K562 (cell line): ENCODE results near the gene CEP295NL. TPM values are rescaled to one million over a fixed set of nuclear protein-coding genes. Genes with fewer than 3 reads are reported as not detected.

Experiments used
- ATAC-seq: fragments of 200-7000 bp; cut with Tn5 transposase; 3 replicates; pipeline ENCODE4 v1.9.1; 2020; ENCODE audit warnings: moderate library complexity
- BruUV-seq: library from RNA; stranded (reverse); fragments of 400-500 nt; replicated peaks from 2 replicates; lab custom pipeline; 2021; lab: Mats Ljungman, UMichigan
- CTCF ChIA-PET: fragments of 300-600 bp; formaldehyde crosslinking; extraction: SDS; loops from one replicate; lab custom pipeline; 2021; ENCODE audit warnings: low intra/inter-chr PET ratio; lab: Yijun Ruan, JAX
- POLR2A ChIA-PET: fragments of 300-600, 350-650 bp; sonication (Branson Sonifier 250); formaldehyde crosslinking; extraction: SDS; loops from one replicate; lab custom pipeline; 2021; ENCODE audit warnings: antibody characterized with exemption, inconsistent platforms; lab: Yijun Ruan, JAX
- DNase-seq, 4 experiments: peaks; one replicate each; pipeline versions ENCODE4 v3.0.0 to v3.0.0-alpha.2; 2011 to 2018; ENCODE audit warnings: low spot score in 3 of 4, mixed read lengths in 3 of 4; ENCODE audit errors: extremely low read depth in 1 of 4
- FAIRE-seq: peaks from 2 replicates; lab custom pipeline; 2011; peaks lifted over from hg19 to GRCh38; lab: Jason Lieb, UNC
- H2AFZ ChIP-seq: 2 replicates; pipeline ENCODE4 v1.6.0; 2011; ENCODE audit warnings: low read depth, low read length, control low read depth, inconsistent platforms
- H3K27ac ChIP-seq: fragments of 200-600 bp; 3 replicates; pipeline ENCODE4 v1.8.0; 2011; ENCODE audit warnings: low read depth, mild to moderate bottlenecking, control low read depth, inconsistent platforms, low read length, moderate library complexity, mixed read lengths; ENCODE audit errors: extremely low read depth
- H3K27me3 ChIP-seq, 2 experiments: fragments of 300-600 bp in 1 of 2; 2 replicates in 1 of 2; 3 replicates in 1 of 2; pipeline versions ENCODE4 v1.6.0 to v1.8.0; 2011; ENCODE audit warnings: inconsistent platforms in 2 of 2, low read length in 2 of 2, mild to moderate bottlenecking in 1 of 2, mixed read lengths in 1 of 2, moderate library complexity in 1 of 2; ENCODE audit not compliant: control insufficient read depth in 2 of 2, insufficient read depth in 2 of 2
- H3K36me3 ChIP-seq: fragments of 300-600 bp; 3 replicates; pipeline ENCODE4 v1.8.0; 2011; ENCODE audit warnings: mild to moderate bottlenecking, low read length, inconsistent platforms; ENCODE audit not compliant: control insufficient read depth, insufficient read depth
- H3K4me1 ChIP-seq, 2 experiments: fragments of 200-600 bp in 1 of 2; replicated peaks in 1 of 2; 2 replicates in 1 of 2; 3 replicates in 1 of 2; pipeline versions ENCODE4 v1.5.1 to v1.8.0; 2011; ENCODE audit warnings: inconsistent platforms in 2 of 2, low read length in 2 of 2, mild to moderate bottlenecking in 1 of 2, mixed read lengths in 1 of 2, moderate library complexity in 1 of 2; ENCODE audit not compliant: control insufficient read depth in 2 of 2, insufficient read depth in 2 of 2
- H3K4me2 ChIP-seq: 2 replicates; pipeline ENCODE4 v1.6.1; 2011; ENCODE audit warnings: low read length, control low read depth, inconsistent platforms, mixed read lengths; ENCODE audit not compliant: insufficient read depth
- H3K4me3 ChIP-seq: fragments of 200-600 bp; sonication (generic), shearing (Covaris generic); 2 replicates; pipeline ENCODE4 v1.5.1; 2016; ENCODE audit warnings: control low read depth, inconsistent platforms
- H3K79me2 ChIP-seq: fragments of 200-600 bp; 3 replicates; pipeline ENCODE4 v1.8.0; 2011; ENCODE audit warnings: low read length, inconsistent platforms; ENCODE audit not compliant: control insufficient read depth, insufficient read depth
- H3K9ac ChIP-seq, 2 experiments: 2 replicates each; pipeline versions ENCODE4 v1.6.0 to v1.6.1; 2011; ENCODE audit warnings: low read depth in 2 of 2, low read length in 2 of 2, control low read depth in 1 of 2, inconsistent platforms in 1 of 2, mild to moderate bottlenecking in 1 of 2, mixed read lengths in 1 of 2; ENCODE audit not compliant: insufficient read depth in 1 of 2
- H3K9me1 ChIP-seq: one replicate; pipeline ENCODE4 v1.6.0; 2011; ENCODE audit warnings: inconsistent platforms, mild to moderate bottlenecking, low read length, moderate library complexity; ENCODE audit not compliant: control insufficient read depth, insufficient read depth
- H3K9me3 ChIP-seq: replicated peaks from 2 replicates; pipeline ENCODE4 v1.5.1; 2011; ENCODE audit warnings: low read depth, low read length, inconsistent platforms; ENCODE audit not compliant: control insufficient read depth, insufficient read depth
- H4K20me1 ChIP-seq: replicated peaks from 2 replicates; pipeline ENCODE4 v1.6.1; 2011; ENCODE audit warnings: low read length, inconsistent platforms, mixed read lengths; ENCODE audit not compliant: control insufficient read depth, insufficient read depth
- ATF7 ChIP-seq: fragments of 450-650 bp; IDR thresholded peaks from 2 replicates; pipeline ENCODE4 v1.7.1; 2014; ENCODE audit warnings: mild to moderate bottlenecking, moderate library complexity
- BCLAF1 ChIP-seq, 2 experiments: fragments of 450-650 bp in 1 of 2; IDR thresholded peaks; 2 replicates each; pipeline ENCODE4 v1.6.1; 2011 to 2017; ENCODE audit warnings: low read depth in 2 of 2, antibody characterized with exemption in 1 of 2, borderline replicate concordance in 1 of 2, low read length in 1 of 2, mild to moderate bottlenecking in 1 of 2, mixed read lengths in 1 of 2; ENCODE audit not compliant: control insufficient read depth in 1 of 2
- CLOCK ChIP-seq: fragments of 250-450 bp; sonication (Bioruptor Pico); IDR thresholded peaks from 2 replicates; pipeline ENCODE4 v1.4.0; 2020; ENCODE audit warnings: mild to moderate bottlenecking, moderate library complexity, borderline replicate concordance
- ELF2 ChIP-seq: fragments of 250-450 bp; sonication (Bioruptor Pico); IDR thresholded peaks from 2 replicates; pipeline ENCODE4 v1.5.0; 2021; ENCODE audit warnings: mild to moderate bottlenecking
- GATAD2A ChIP-seq: fragments of 450-650 bp; IDR thresholded peaks from 2 replicates; pipeline ENCODE4 v1.6.1; 2017
- PCBP1 ChIP-seq: fragments of 200-400 bp; formaldehyde crosslinking; IDR thresholded peaks from 2 replicates; pipeline ENCODE4 v1.6.1; 2018; ENCODE audit warnings: mild to moderate bottlenecking, low read depth, low read length; ENCODE audit not compliant: poor library complexity, severe bottlenecking
- SMARCB1 ChIP-seq: IDR thresholded peaks from 2 replicates; pipeline ENCODE4 v1.6.1; 2011; ENCODE audit warnings: improper control_type of control experiment, low read depth; ENCODE audit not compliant: insufficient read length
- YBX1 ChIP-seq: fragments of 450-650 bp; IDR thresholded peaks from 2 replicates; pipeline ENCODE4 v1.7.1; 2016; ENCODE audit warnings: mild to moderate bottlenecking
- ZC3H4 ChIP-seq: sonication (generic); formaldehyde crosslinking; IDR thresholded peaks from 2 replicates; pipeline ENCODE4 v1.9.0; 2021; ENCODE audit warnings: missing genetic modification reagents, borderline replicate concordance
- ZC3H8 ChIP-seq: fragments of 450-650 bp; IDR thresholded peaks from 2 replicates; pipeline ENCODE4 v1.6.1; 2017
- ZFPM2 ChIP-seq: fragments of 250-450 bp; sonication (Bioruptor Pico); IDR thresholded peaks from 2 replicates; pipeline ENCODE4 v1.5.1; 2022; ENCODE audit warnings: mild to moderate bottlenecking
- ZNF699 ChIP-seq: fragments of 250-450 bp; sonication (Bioruptor Pico); IDR thresholded peaks from 2 replicates; pipeline ENCODE4 v1.8.0; 2021; ENCODE audit warnings: mild to moderate bottlenecking, moderate library complexity; ENCODE audit not compliant: insufficient replicate concordance
- ZNF717 ChIP-seq: fragments of 250-450 bp; sonication (Bioruptor Pico); IDR thresholded peaks from 2 replicates; pipeline ENCODE4 v1.5.0; 2021
- WGBS: fragments of 100-300 bp; shearing (Covaris generic); methylation state at CpG from one replicate; pipeline ENCODE4 v1.1.6; 2016; ENCODE audit warnings: low coverage, mixed read lengths; ENCODE audit not compliant: insufficient coverage; ENCODE audit errors: missing lambda C conversion rate; 5-methylcytosine and 5-hydroxymethylcytosine counted together
- in situ Hi-C: fragments of 300-500 bp; cut with MboI; formaldehyde crosslinking; loops from 4 replicates; pipeline ENCODE4 v1.15.0; 2018; ENCODE audit warnings: inconsistent platforms, mixed read lengths
- intact Hi-C: fragments of 100-400 bp; cut with micrococcal nuclease; formaldehyde crosslinking; loops from 2 replicates; pipeline ENCODE4 v1.14.2; 2022
- polyA plus RNA-seq, 8 experiments: library from polyadenylated mRNA; depleted of rRNA in 4 of 8; stranded (reverse) in 5 of 8; unstranded in 3 of 8; fragments of >200 nt; fragmentation: Nextera tagmentation in 2 of 8; fragmentation: Illumina TruSeq in 1 of 8; extraction: Ambion mirVana in 2 of 8; extraction: Trizol in 1 of 8; gene quantifications; 2 replicates each; pipeline versions ENCODE4 v1.2.1 to v1.2.3, GENCODE V29; 2011 to 2014; ENCODE audit warnings: inconsistent platforms in 1 of 8, missing spikeins in 1 of 8
- total RNA-seq, 7 experiments: library from RNA; depleted of rRNA in 6 of 7; stranded (reverse); fragments of >200 nt in 6 of 7; fragmentation: Illumina TruSeq in 2 of 7; extraction: Trizol in 2 of 7; gene quantifications; 2 replicates each; pipeline versions ENCODE4 v1.2.1 to v1.2.3, GENCODE V29; 2011 to 2021; ENCODE audit warnings: low replicate concordance in 1 of 7
- TF ChIP-seq, protein P1 (sequence below): sonication (generic); formaldehyde crosslinking; IDR thresholded peaks from 2 replicates; pipeline ENCODE4 v1.8.1; 2023; ENCODE audit warnings: mild to moderate bottlenecking, missing genetic modification reagents

CEP295NL gene
- total and polyA plus RNA-seq, 9 of the 15 experiments (the other 6 are each of a cell fraction or from before 2014, with no cell fraction given) = not detected

DNA sequence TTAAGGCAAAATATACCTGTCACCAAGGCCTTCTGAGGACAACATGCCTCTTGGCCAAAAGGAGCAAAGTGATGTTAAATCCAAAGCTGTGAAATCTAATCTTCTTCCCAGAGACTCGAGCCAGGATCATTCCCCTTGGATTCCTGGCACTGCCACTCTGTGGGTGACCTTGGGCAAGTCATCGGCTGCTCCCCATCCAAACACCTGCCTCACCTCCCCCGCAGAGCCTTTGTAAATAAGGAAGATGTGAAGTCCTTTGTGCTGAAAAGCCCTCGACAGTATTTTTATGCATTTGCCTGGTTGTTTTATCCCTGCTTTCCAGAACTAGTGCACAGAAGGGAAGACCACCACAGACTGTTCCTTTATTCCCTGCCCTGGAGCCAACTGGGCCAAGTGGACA, 5.4 kb upstream of the CEP295NL start:
- POLR2A ChIA-PET = no interaction called here
- no peak for DNase-seq
- Histone ChIP-seq H3K4me1 (no peaks in the 10 kb centered on the region; a peak in 1 of 5 replicates), H3K27ac (no peak overlapping the region), H4K20me1 (peaks cover 1% of the 10 kb centered on the region; the same call in 1 of the 2 replicates), H3K9ac (no peak overlapping the region), H3K9me3 (no peaks in the 10 kb centered on the region), H3K4me2 (no peak overlapping the region), H2AFZ (no peak overlapping the region), H3K4me3 (no peak overlapping the region), H3K27me3 (peaks cover 41 to 79% of the 10 kb centered on the region in 2 experiments; a peak in 4 of 5 replicates), H3K9me1 (no peaks in the 10 kb centered on the region), H3K79me2 (no peaks in the 10 kb centered on the region), H3K36me3 (no peaks in the 10 kb centered on the region)
- FAIRE-seq = no peak
- CTCF ChIA-PET = no interaction called here
- WGBS = 7% methylated on average over 4 of the region's 4 CpGs
- ATAC-seq = no peak
- intact Hi-C loops (no loop called here), in situ Hi-C loops (no loop called here)
- TF ChIP-seq ZC3H4 (CRISPR knock-in tag) (no peak), ZNF699 (CRISPR knock-in tag) (no peak), GATAD2A (no peak), ZFPM2 (CRISPR knock-in tag) (no peak), PCBP1 (no peak), ZC3H8 (no peak), SMARCB1 (no peak), ATF7 (no peak), YBX1 (no peak), CLOCK (CRISPR knock-in tag) (no peak), BCLAF1 (IDR thresholded peaks at IDR 0.05; ENCODE audit: borderline replicate concordance in 1 of 2, control insufficient read depth in 1 of 2, low read depth in 2 of 2, low read length in 1 of 2) (no peak), ZNF717 (CRISPR knock-in tag) (no peak), ELF2 (CRISPR knock-in tag) (no peak)
- TF ChIP-seq, protein P1, sequence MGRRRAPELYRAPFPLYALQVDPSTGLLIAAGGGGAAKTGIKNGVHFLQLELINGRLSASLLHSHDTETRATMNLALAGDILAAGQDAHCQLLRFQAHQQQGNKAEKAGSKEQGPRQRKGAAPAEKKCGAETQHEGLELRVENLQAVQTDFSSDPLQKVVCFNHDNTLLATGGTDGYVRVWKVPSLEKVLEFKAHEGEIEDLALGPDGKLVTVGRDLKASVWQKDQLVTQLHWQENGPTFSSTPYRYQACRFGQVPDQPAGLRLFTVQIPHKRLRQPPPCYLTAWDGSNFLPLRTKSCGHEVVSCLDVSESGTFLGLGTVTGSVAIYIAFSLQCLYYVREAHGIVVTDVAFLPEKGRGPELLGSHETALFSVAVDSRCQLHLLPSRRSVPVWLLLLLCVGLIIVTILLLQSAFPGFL (CRISPR knock-in tag) = no peak
- BruUV-seq = no TSS peak
